SK-N-SH (cell line): Measurements from ENCODE around the gene COBL. TPM values are rescaled to one million over a fixed set of nuclear protein-coding genes. Genes with fewer than 3 reads are reported as not detected.

ENCODE experiments used
- CTCF ChIA-PET: fragments of 300-600, 350-600 bp; formaldehyde crosslinking; extraction: SDS; loops from one replicate; lab custom pipeline; 2021; lab: Yijun Ruan, JAX
- POLR2A ChIA-PET: fragments of 350-600 bp; sonication (Branson Sonifier 250); formaldehyde crosslinking; extraction: SDS; loops from one replicate; lab custom pipeline; 2020; ENCODE audit warnings: antibody characterized with exemption, inconsistent platforms; lab: Yijun Ruan, JAX
- DNase-seq: peaks from one replicate; pipeline ENCODE4 v3.0.0; 2012
- H2AFZ ChIP-seq: fragments of 200-600 bp; sonication (generic); 2 replicates; pipeline ENCODE4 v1.8.1; 2016; ENCODE audit warnings: antibody characterized with exemption, mild to moderate bottlenecking, low read depth
- H3F3A ChIP-seq: fragments of 200-600 bp; sonication (generic); replicated peaks from 2 replicates; pipeline ENCODE3; 2016; ENCODE audit warnings: antibody characterized with exemption, mild to moderate bottlenecking; ENCODE audit not compliant: insufficient read depth
- H3K27ac ChIP-seq, 2 experiments: fragments of 200-500 bp in 1 of 2; fragments of 200-600 bp in 1 of 2; sonication (Bioruptor generic) in 1 of 2; sonication (generic), shearing (Covaris generic) in 1 of 2; 2 replicates each; pipeline versions ENCODE4 v1.5.1 to v1.6.1; 2014 to 2016; ENCODE audit warnings: low read depth in 2 of 2, inconsistent platforms in 1 of 2, low read length in 1 of 2, mild to moderate bottlenecking in 1 of 2, mixed read lengths in 1 of 2
- H3K27me3 ChIP-seq: fragments of 200-600 bp; sonication (generic), shearing (Covaris generic); 2 replicates; pipeline ENCODE4 v1.6.1; 2016; ENCODE audit warnings: mixed run types; ENCODE audit not compliant: insufficient read depth
- H3K36me3 ChIP-seq, 2 experiments: fragments of 200-500 bp in 1 of 2; fragments of 200-600 bp in 1 of 2; sonication (Bioruptor generic) in 1 of 2; sonication (generic) in 1 of 2; replicated peaks in 1 of 2; 2 replicates each; pipeline versions ENCODE3 to v1.5.1; 2014 to 2016; ENCODE audit warnings: low read length in 1 of 2, mild to moderate bottlenecking in 1 of 2; ENCODE audit not compliant: insufficient read depth in 2 of 2, control insufficient read depth in 1 of 2
- H3K4me1 ChIP-seq, 2 experiments: fragments of 200-500 bp in 1 of 2; fragments of 200-600 bp in 1 of 2; sonication (Bioruptor generic) in 1 of 2; sonication (generic), shearing (Covaris generic) in 1 of 2; 2 replicates each; pipeline versions ENCODE4 v1.5.1 to v1.6.1; 2014 to 2016; ENCODE audit warnings: low read depth in 1 of 2, low read length in 1 of 2, mixed run types in 1 of 2; ENCODE audit not compliant: insufficient read depth in 2 of 2, control insufficient read depth in 1 of 2
- H3K4me2 ChIP-seq: fragments of 200-600 bp; sonication (generic), shearing (Covaris generic); 2 replicates; pipeline ENCODE4 v1.6.1; 2017; ENCODE audit warnings: mixed run types
- H3K4me3 ChIP-seq, 2 experiments: fragments of 200-500 bp in 1 of 2; fragments of 200-600 bp in 1 of 2; sonication (Bioruptor generic) in 1 of 2; sonication (generic), shearing (Covaris generic) in 1 of 2; 2 replicates each; pipeline versions ENCODE4 v1.5.1 to v1.8.1; 2014 to 2016; ENCODE audit warnings: low read depth in 2 of 2, inconsistent platforms in 1 of 2, low read length in 1 of 2, mild to moderate bottlenecking in 1 of 2, mixed read lengths in 1 of 2, moderate library complexity in 1 of 2
- H3K79me2 ChIP-seq: fragments of 200-600 bp; sonication (generic); 2 replicates; pipeline ENCODE4 v1.8.1; 2017; ENCODE audit warnings: mild to moderate bottlenecking; ENCODE audit not compliant: insufficient read depth
- H3K9ac ChIP-seq: fragments of 200-600 bp; sonication (generic); 2 replicates; pipeline ENCODE4 v1.6.1; 2017; ENCODE audit warnings: mixed run types
- H3K9me2 ChIP-seq: fragments of 200-600 bp; sonication (generic); 2 replicates; pipeline ENCODE4 v1.6.1; 2017; ENCODE audit warnings: mixed run types
- H3K9me3 ChIP-seq: fragments of 200-600 bp; sonication (generic); 2 replicates; pipeline ENCODE4 v1.6.1; 2017; ENCODE audit warnings: mixed run types, mild to moderate bottlenecking, moderate library complexity
- H4K20me1 ChIP-seq: fragments of 200-600 bp; sonication (generic); 2 replicates; pipeline ENCODE4 v1.6.1; 2017; ENCODE audit warnings: mild to moderate bottlenecking, mixed run types; ENCODE audit not compliant: insufficient read depth
- FOXM1 ChIP-seq: IDR thresholded peaks from 2 replicates; pipeline ENCODE4 v1.4.0; 2012; ENCODE audit warnings: low read depth, mild to moderate bottlenecking
- MEF2A ChIP-seq: IDR thresholded peaks from 2 replicates; pipeline ENCODE4 v1.4.0; 2012; ENCODE audit warnings: low read depth, borderline replicate concordance
- RAD21 ChIP-seq: IDR thresholded peaks from 2 replicates; pipeline ENCODE4 v1.6.1; 2012; ENCODE audit warnings: mild to moderate bottlenecking, low read length
- RCOR1 ChIP-seq: fragments of 150-350 bp; IDR thresholded peaks from 2 replicates; pipeline ENCODE4 v1.6.1; 2017; ENCODE audit warnings: antibody characterized with exemption, low read length
- REST ChIP-seq: IDR thresholded peaks from 2 replicates; pipeline ENCODE4 v1.6.1; 2012; ENCODE audit warnings: mild to moderate bottlenecking, low read depth, low read length, moderate library complexity
- RXRA ChIP-seq: IDR thresholded peaks from 2 replicates; pipeline ENCODE4 v1.4.0; 2012; ENCODE audit warnings: low read depth, mild to moderate bottlenecking, borderline replicate concordance
- TCF12 ChIP-seq: IDR thresholded peaks from 2 replicates; pipeline ENCODE4 v1.4.0; 2012
- ZBTB33 ChIP-seq: IDR thresholded peaks from 2 replicates; pipeline ENCODE4 v1.4.0; 2012; ENCODE audit warnings: low read depth, borderline replicate concordance
- WGBS: methylation state at CpG from one replicate; pipeline ENCODE4 v1.1.6; 2017; ENCODE audit warnings: low lambda C conversion rate; 5-methylcytosine and 5-hydroxymethylcytosine counted together
- polyA plus RNA-seq, 3 experiments: library from polyadenylated mRNA; depleted of rRNA; stranded (reverse); fragments of >200 nt; gene quantifications; 2 replicates each; pipeline ENCODE4 v1.2.3, GENCODE V29; 2012

Gene COBL
- polyA plus RNA-seq, 1 of the 3 experiments (the other 2 are of a cell fraction) = under 0.01 TPM

- 0 out of 4 replicates have a peak overlapping the region, but pooled peaks of 1 of the 2 experiments have one; percentile 21 for H3K4me3 ChIP-seq
- CTCF ChIA-PET = interaction anchor here (1.1 to 2.6 kb wide), 12 partner anchors 8 to 975 kb away, joined by 3 to 13 read pairs (median 5); partner anchors contain the start of gene ZPBP
- H3K79me2 ChIP-seq = no peaks in the 10 kb centered on the region
- H3F3A ChIP-seq = no peaks in the 10 kb centered on the region
- H3K27ac ChIP-seq = no peak overlapping the region
- POLR2A ChIA-PET = no interaction called here
- H3K4me2 ChIP-seq = no peak overlapping the region
- no peak for DNase-seq
- H3K9me2 ChIP-seq = no peaks in the 10 kb centered on the region
- H3K36me3 ChIP-seq = no peaks in the 10 kb centered on the region
- H3K4me1 ChIP-seq = no peaks in the 10 kb centered on the region; a peak in 1 of 4 replicates
- H3K27me3 ChIP-seq = peaks cover 39% of the 10 kb centered on the region; the same call in 1 of the 2 replicates
- H4K20me1 ChIP-seq = no peaks in the 10 kb centered on the region
- H3K9me3 ChIP-seq = no peaks in the 10 kb centered on the region
- no peak overlapping the region for H3K9ac ChIP-seq
- no peak overlapping the region for H2AFZ ChIP-seq
- TF ChIP-seq RCOR1 (no peak), TCF12 (no peak), RXRA (no peak), MEF2A (no peak), RAD21 (no peak), REST (no peak), ZBTB33 (no peak)
These were observed 249.4 kb downstream of the COBL start for GRCh38 chr7:51067258-51067657.

GRCh38 chr7:51066405-51066882 lies 250.2 kb downstream of the COBL start:
- Histone ChIP-seq H3K27ac (no peak overlapping the region), H3K9ac (no peak overlapping the region), H3K79me2 (no peaks in the 10 kb centered on the region), H4K20me1 (no peaks in the 10 kb centered on the region), H3K4me2 (no peak overlapping the region), H2AFZ (no peak overlapping the region), H3K9me3 (no peaks in the 10 kb centered on the region), H3K9me2 (no peaks in the 10 kb centered on the region), H3K4me1 (no peaks in the 10 kb centered on the region; a peak in 1 of 4 replicates), H3K27me3 (peaks cover 45% of the 10 kb centered on the region; the same call in 1 of the 2 replicates), H3K4me3 (no peak overlapping the region), H3F3A (no peaks in the 10 kb centered on the region), H3K36me3 (no peaks in the 10 kb centered on the region)
- TF ChIP-seq FOXM1 = no peak
- POLR2A ChIA-PET = no interaction called here
- 35% methylated on average over 5 of the region's 5 CpGs for WGBS
- DNase-seq = no peak
- CTCF ChIA-PET = interaction anchor here (2.1 to 2.6 kb wide), 3 partner anchors 10 to 973 kb away, joined by 5 to 12 read pairs (median 10); partner anchors contain the start of gene ZPBP
